OCI-LY1 (cell line): Measurements from ENCODE around the gene GBP5.

ENCODE experiments used
- CTCF ChIP-seq: fragments of 200-600 bp; sonication (generic), shearing (Covaris generic); IDR thresholded peaks from 2 replicates; pipeline ENCODE4 v1.5.1; 2017; ENCODE audit warnings: mild to moderate bottlenecking, antibody characterized with exemption, low read length, moderate library complexity, mixed read lengths
- EZH2 ChIP-seq: fragments of 200-600 bp; sonication (generic), shearing (Covaris generic); IDR thresholded peaks from 2 replicates; pipeline ENCODE4 v1.8.0; 2017; ENCODE audit warnings: borderline replicate concordance, mixed run types, mild to moderate bottlenecking, antibody characterized with exemption, low read length, moderate library complexity, mixed read lengths

GRCh38 chr1:89302697-89303332, 30.2 kb upstream of the GBP5 start:
- TF ChIP-seq EZH2 (no peak), CTCF (no peak)
